ENCODE data around the gene GPR68. TPM values are rescaled to one million over a fixed set of nuclear protein-coding genes. Genes with fewer than 3 reads are reported as not detected.
A peak's percentile ranks its signal among the peaks of the same experiment; 100 is the strongest.
"Not testable (repeated sequence)": the region's sequence is repeated elsewhere in the genome, so short reads cannot be mapped to it uniquely, and the experiment has no call there.

Gene GPR68
- total and polyA plus RNA-seq, 10 donors, result 0.50 to 5.2 (median 2.5) TPM

- 78 to 100% (median 90%) methylated on average over 1 of the region's 1 CpG for WGBS, 5 donors
- TF ChIP-seq POLR2A (IDR thresholded peaks at IDR 0.05) (no peak), POLR2AphosphoS5 (IDR thresholded peaks at IDR 0.05) (no peak), CTCF (IDR thresholded peaks at IDR 0.05 in 8 of 11, conservative IDR thresholded peaks at IDR 0.05 in 3 of 11) (no peak)
- Histone ChIP-seq H3K36me3 (peaks cover 0 to 76% (median 12%) of the 10 kb centered on the region in 6 donors), H3K9me3 (peaks cover 0 to 7% (median 0%) of the 10 kb centered on the region in 8 donors), H3K4me3 (peak overlapping the region in 1 of 8 donors; percentile 38), H3K27me3 (replicated peaks in 1 of 7) (no peaks in the 10 kb centered on the region), H3K4me1 (peaks cover 35 to 96% (median 77%) of the 10 kb centered on the region in 6 donors), H3K27ac (peak overlapping the region in 5 of 8 donors; percentile 76 to 90 (median 84))
- DNase-seq, result no peak
- intact Hi-C loops (cut with DNase I; ENCODE audit: low total_unique reads), result no loop called here
These were observed 15.5 kb downstream of the GPR68 start for GRCh38 chr14:91229005-91229382.

GRCh38 chr14:91228112-91229004, 16.1 kb downstream of the GPR68 start:
- intact Hi-C loops (cut with DNase I; ENCODE audit: low total_unique reads), result no loop called here
- peak overlapping the region in 6 of 8 donors; percentile 62 to 90 (median 82) for H3K27ac ChIP-seq
- WGBS, 5 donors, result 65 to 76% (median 66%) methylated on average over 7 to 14 of the region's 14 CpGs
- peaks cover 0 to 77% (median 12%) of the 10 kb centered on the region in 6 donors for H3K36me3 ChIP-seq
- TF ChIP-seq CTCF (IDR thresholded peaks at IDR 0.05 in 8 of 11, conservative IDR thresholded peaks at IDR 0.05 in 3 of 11) (no peak), POLR2A (IDR thresholded peaks at IDR 0.05) (no peak), POLR2AphosphoS5 (IDR thresholded peaks at IDR 0.05) (peak; percentile 17 to 56 (median 37))
- H3K4me3 ChIP-seq, result no peak overlapping the region
- H3K4me1 ChIP-seq, result peaks cover 35 to 90% (median 77%) of the 10 kb centered on the region in 6 donors
- no peaks in the 10 kb centered on the region for H3K27me3 ChIP-seq (replicated peaks in 1 of 7)
- H3K9me3 ChIP-seq, result peaks cover 0 to 7% (median 0%) of the 10 kb centered on the region in 8 donors
- peak; percentile 84 for DNase-seq

GRCh38 chr14:91227183-91227628, 17.3 kb downstream of the GPR68 start:
- Histone ChIP-seq H3K9me3 (peaks cover 0 to 7% (median 0%) of the 10 kb centered on the region in 8 donors), H3K4me1 (peaks cover 34 to 80% (median 68%) of the 10 kb centered on the region in 6 donors), H3K27ac (peak overlapping the region in 7 of 8 donors; percentile 23 to 90 (median 79)), H3K27me3 (replicated peaks in 1 of 7) (no peaks in the 10 kb centered on the region), H3K36me3 (peaks cover 0 to 86% (median 12%) of the 10 kb centered on the region in 6 donors), H3K4me3 (no peak overlapping the region)
- no peak for DNase-seq
- TF ChIP-seq POLR2A (IDR thresholded peaks at IDR 0.05) (no peak), CTCF (IDR thresholded peaks at IDR 0.05 in 8 of 11, conservative IDR thresholded peaks at IDR 0.05 in 3 of 11) (no peak), POLR2AphosphoS5 (IDR thresholded peaks at IDR 0.05) (no peak)
- intact Hi-C loops (cut with DNase I; ENCODE audit: low total_unique reads), result no loop called here
- 63 to 78% (median 76%) methylated on average over 7 of the region's 7 CpGs for WGBS, 5 donors

GRCh38 chr14:91226360-91226759, 18.1 kb downstream of the GPR68 start:
- intact Hi-C loops (cut with DNase I; ENCODE audit: low total_unique reads); DNase-seq; H3K9me3 ChIP-seq; H3K4me3 ChIP-seq; H3K27me3 ChIP-seq (replicated peaks in 1 of 7): not testable (repeated sequence)
- WGBS, 5 donors, result 51 to 68% (median 55%) methylated on average over 4 of the region's 4 CpGs
- Histone ChIP-seq H3K36me3 (peaks cover 0 to 90% (median 12%) of the 10 kb centered on the region in 6 donors), H3K27ac (peak overlapping the region in 6 of 8 donors; percentile 23 to 90 (median 82)), H3K4me1 (peaks cover 33 to 75% (median 60%) of the 10 kb centered on the region in 6 donors)
